ENCODE data around the gene GAGE12J. TPM values are rescaled to one million over a fixed set of nuclear protein-coding genes. Genes with fewer than 3 reads are reported as not detected.
"Not testable (repeated sequence)": the region's sequence is repeated elsewhere in the genome, so short reads cannot be mapped to it uniquely, and the experiment has no call there.

Gene GAGE12J
- polyA plus RNA-seq, 1 donor (not counting 4 experiments of a cell fraction or from before 2014, with no cell fraction given), result not detected

DNA sequence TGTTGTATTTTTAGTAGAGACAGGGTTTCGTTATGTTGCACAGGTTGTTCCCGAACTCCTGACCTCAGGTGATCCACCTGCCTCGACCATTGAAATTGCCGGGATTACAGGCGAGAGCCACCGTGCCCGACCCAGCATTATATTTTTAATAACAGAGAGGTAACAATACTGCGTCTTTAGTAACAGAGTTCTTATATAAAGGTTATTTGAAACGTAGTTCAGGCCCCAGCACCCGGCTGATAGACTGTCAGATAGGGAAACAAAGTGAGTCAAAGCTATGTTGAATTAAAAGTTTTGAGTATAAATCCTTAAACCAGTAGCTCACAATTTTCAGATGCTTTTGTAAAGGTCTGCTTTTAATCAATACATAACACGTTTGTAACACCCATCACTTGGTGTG lies 24.3 kb downstream of the GAGE12J start:
- H3K4me2 ChIP-seq (ENCODE audit: control insufficient read depth, extremely low read depth, insufficient read depth, low read depth, low read length); H3K27ac ChIP-seq (ENCODE audit: control insufficient read depth, insufficient read depth, low read length); H4K20me1 ChIP-seq (ENCODE audit: control insufficient read depth, extremely low read depth, insufficient read depth, low read length); dilution Hi-C loops (cut with MboI; ENCODE audit: extremely low pct_ligation_motif_present, low sequenced_read_pairs); H3K27me3 ChIP-seq (ENCODE audit: control insufficient read depth, extremely low read depth, insufficient read depth, low read length); H3K36me3 ChIP-seq (ENCODE audit: control insufficient read depth in 2 of 2, extremely low read depth in 1 of 2, insufficient read depth in 2 of 2, low read length in 2 of 2); H3K79me2 ChIP-seq (ENCODE audit: control insufficient read depth, insufficient read depth, low read length); H3K4me3 ChIP-seq (ENCODE audit: control insufficient read depth in 2 of 3, extremely low read depth in 1 of 3, insufficient read depth in 2 of 3, low read depth in 1 of 3, low read length in 3 of 3); DNase-seq (ENCODE audit: low read depth, low spot score); H3K4me1 ChIP-seq (ENCODE audit: control insufficient read depth, extremely low read depth, insufficient read depth, low read length); H2AFZ ChIP-seq (ENCODE audit: control insufficient read depth, low read length); H3K9me1 ChIP-seq (ENCODE audit: control insufficient read depth, extremely low read depth, insufficient read depth, low read length); H3K9me3 ChIP-seq (ENCODE audit: control insufficient read depth, low read depth, low read length); FAIRE-seq; H3K9ac ChIP-seq (ENCODE audit: control insufficient read depth, extremely low read depth, insufficient read depth, low read length): not testable (repeated sequence)

Other genes with a start within 250 kb of the GAGE12J start
- gene PRAF2, start 248.0 kb upstream of the GAGE12J start, polyA plus RNA-seq, result 4.0 to 9.8 TPM (median 6.9 TPM) in 3 replicates
- gene WDR45, start 242.2 kb upstream of the GAGE12J start, polyA plus RNA-seq, result 43.1 to 76.4 TPM (median 50.5 TPM) in 3 replicates
- gene GPKOW, start 198.3 kb upstream of the GAGE12J start, polyA plus RNA-seq, result 17.8 to 18.4 TPM (median 17.9 TPM) in 3 replicates
- 0.51 to 0.62 TPM (median 0.59 TPM) in 3 replicates for gene MAGIX, start 159.3 kb upstream of the GAGE12J start, polyA plus RNA-seq
- gene PLP2, start 150.1 kb upstream of the GAGE12J start, polyA plus RNA-seq, result 284 to 488 TPM (median 358 TPM) in 3 replicates
- 8.6 to 13.7 TPM (median 8.7 TPM) in 3 replicates for gene PRICKLE3, start 135.7 kb upstream of the GAGE12J start, polyA plus RNA-seq
- 0.07 to 0.23 TPM (median 0.13 TPM) in 3 replicates for gene SYP, start 121.8 kb upstream of the GAGE12J start, polyA plus RNA-seq
- 0.03 TPM in 1 of 3 replicates, not detected in the others for gene CACNA1F, start 88.7 kb upstream of the GAGE12J start, polyA plus RNA-seq
- gene CCDC22, start 86.6 kb upstream of the GAGE12J start, polyA plus RNA-seq, result 8.2 to 13.5 TPM (median 8.5 TPM) in 3 replicates
- 0.05 to 0.12 TPM (median 0.06 TPM) in 3 replicates for gene FOXP3, start 57.3 kb upstream of the GAGE12J start, polyA plus RNA-seq
- 0.29 to 1.4 TPM (median 0.62 TPM) in 3 replicates for gene PPP1R3F, start 52.2 kb upstream of the GAGE12J start, polyA plus RNA-seq
- gene GAGE10, start 18.4 kb upstream of the GAGE12J start, polyA plus RNA-seq, result not detected in 3 replicates
- gene GAGE13, start 9.5 kb downstream of the GAGE12J start, polyA plus RNA-seq, result not detected in 3 replicates
- not detected in 3 replicates for gene GAGE12C, start 210.1 kb downstream of the GAGE12J start, polyA plus RNA-seq
- not detected in 3 replicates for gene GAGE12D, start 219.7 kb downstream of the GAGE12J start, polyA plus RNA-seq
- not detected in 3 replicates for gene GAGE12E, start 229.3 kb downstream of the GAGE12J start, polyA plus RNA-seq
- gene GAGE12F, start 238.8 kb downstream of the GAGE12J start, polyA plus RNA-seq, result not detected in 3 replicates
- gene GAGE12G, start 248.4 kb downstream of the GAGE12J start, polyA plus RNA-seq, result not detected in 3 replicates

Data from keratinocyte (primary cell).